GM12874 (cell line): Measurements from ENCODE around the gene CDIPT.

ENCODE experiments used
- TF ChIP-seq, protein P1 (sequence below): IDR thresholded peaks from 2 replicates; pipeline ENCODE4 v1.5.1; 2011; ENCODE audit warnings: low read depth, mild to moderate bottlenecking, control low read depth, low read length, moderate library complexity; ENCODE audit not compliant: insufficient read depth

Gene CDIPT

DNA sequence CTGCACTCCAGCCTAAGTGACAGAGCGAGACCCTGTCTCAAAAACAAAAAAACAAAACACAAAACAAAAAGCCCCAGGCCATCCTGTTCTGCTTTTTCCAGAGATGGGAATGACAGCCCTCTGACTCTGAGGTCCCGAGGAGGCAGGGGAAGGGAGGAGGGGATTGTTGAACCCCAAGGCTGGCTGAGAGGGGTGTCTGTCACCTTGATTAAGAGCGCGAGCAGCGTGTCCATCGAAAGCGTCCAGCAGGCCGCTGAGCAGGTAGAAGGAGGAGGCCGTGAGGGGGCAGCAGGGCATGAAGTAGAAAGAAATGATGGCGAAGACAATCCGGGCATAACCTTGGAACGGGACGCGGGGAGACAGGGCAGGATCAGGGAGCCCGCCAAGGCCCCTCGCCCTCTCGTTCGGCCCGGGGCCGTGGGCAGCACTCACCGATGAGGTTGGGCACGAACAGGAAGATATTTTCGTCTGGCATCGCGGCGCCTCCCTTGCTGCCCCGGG lies 593 bp downstream of the CDIPT start:
- TF ChIP-seq, protein P1, sequence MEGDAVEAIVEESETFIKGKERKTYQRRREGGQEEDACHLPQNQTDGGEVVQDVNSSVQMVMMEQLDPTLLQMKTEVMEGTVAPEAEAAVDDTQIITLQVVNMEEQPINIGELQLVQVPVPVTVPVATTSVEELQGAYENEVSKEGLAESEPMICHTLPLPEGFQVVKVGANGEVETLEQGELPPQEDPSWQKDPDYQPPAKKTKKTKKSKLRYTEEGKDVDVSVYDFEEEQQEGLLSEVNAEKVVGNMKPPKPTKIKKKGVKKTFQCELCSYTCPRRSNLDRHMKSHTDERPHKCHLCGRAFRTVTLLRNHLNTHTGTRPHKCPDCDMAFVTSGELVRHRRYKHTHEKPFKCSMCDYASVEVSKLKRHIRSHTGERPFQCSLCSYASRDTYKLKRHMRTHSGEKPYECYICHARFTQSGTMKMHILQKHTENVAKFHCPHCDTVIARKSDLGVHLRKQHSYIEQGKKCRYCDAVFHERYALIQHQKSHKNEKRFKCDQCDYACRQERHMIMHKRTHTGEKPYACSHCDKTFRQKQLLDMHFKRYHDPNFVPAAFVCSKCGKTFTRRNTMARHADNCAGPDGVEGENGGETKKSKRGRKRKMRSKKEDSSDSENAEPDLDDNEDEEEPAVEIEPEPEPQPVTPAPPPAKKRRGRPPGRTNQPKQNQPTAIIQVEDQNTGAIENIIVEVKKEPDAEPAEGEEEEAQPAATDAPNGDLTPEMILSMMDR, result 0 out of 2 replicates have a peak, but pooled peaks have one; percentile 3

GRCh38 chr16:29860218-29860617 lies 2.8 kb downstream of the CDIPT start:
- TF ChIP-seq, protein P1, result no peak

DNA sequence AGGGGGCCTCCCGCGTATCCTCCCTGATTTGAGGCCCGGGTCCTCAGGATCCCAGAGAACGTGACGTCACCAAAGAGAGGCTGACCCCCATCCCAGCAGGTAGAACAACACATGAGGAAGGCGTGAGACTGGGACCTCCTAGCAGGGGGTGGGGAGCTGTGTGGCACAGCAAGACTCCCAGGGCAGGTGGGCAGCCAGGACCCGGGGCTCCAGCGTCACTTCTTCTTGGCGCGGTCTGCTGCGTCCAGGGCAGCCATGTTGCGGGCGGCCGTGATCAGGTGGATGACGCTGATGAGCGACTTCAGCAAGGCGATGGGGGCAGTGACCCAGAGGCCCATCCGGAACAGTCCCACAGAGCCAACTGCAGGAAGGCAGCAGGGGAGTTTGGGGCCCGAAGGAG lies 4.1 kb downstream of the CDIPT start:
- TF ChIP-seq, protein P1, result no peak

DNA sequence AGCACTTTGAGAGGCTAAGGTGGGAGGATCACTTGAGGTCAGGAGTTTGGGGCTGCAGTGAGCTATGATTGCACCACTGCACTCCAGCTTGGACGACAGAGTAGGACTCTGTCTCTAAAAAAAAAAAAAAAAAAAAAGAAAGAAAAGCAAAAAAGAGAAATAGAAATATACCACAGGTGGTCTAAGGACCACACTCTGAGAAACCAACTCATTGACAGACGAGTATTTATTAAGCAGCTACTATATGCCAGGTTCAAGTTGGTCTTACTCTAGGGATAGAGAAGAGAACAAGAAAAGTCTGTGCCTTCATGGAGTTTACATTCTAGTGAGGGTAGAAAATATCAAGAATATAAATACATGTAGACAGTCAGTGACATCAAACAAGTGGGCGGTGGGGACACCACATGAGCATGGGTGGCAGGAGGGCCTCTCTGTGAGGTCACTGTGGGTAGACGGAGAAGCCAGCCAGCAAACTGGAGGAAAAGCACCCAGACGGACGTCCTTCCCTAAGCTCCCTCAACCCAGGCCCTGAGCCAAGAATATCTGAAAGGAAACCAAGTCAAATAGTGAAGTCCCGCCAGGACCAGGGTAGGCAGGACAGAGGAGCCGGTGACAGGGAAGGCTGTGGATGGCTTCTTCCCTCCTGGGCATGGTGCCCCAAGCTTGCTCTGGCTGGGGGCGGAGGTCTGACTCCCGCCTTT lies 4.7 kb downstream of the CDIPT start:
- TF ChIP-seq, protein P1, result no peak

GRCh38 chr16:29857133-29857760 lies 5.8 kb downstream of the CDIPT start:
- TF ChIP-seq, protein P1, result no peak

- TF ChIP-seq, protein P1, result no peak
Observed at GRCh38 chr16:29854520-29855100, 8.4 kb downstream of the CDIPT start.

DNA sequence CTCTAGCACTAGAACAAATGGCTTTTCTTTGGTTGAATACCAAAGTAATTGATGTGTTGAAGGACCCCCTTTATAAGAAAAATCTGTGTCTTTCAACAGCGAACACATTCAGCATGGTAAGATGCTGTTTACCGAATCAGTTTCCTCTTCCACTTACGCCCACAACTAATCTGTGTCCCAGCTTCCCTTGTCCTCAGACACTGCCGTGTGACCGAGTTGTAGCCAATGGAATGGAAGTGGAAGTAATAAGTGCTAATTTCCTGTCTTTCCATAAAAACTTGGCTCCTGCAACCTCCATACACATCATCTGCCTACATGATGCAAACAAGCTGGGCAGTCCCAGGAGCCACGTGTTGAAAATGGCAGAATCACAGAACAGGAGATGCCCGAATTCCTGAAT lies 10.4 kb downstream of the CDIPT start:
- TF ChIP-seq, protein P1, result no peak
